ENCODE measurements around the gene SYNE4. TPM values are rescaled to one million over a fixed set of nuclear protein-coding genes. Genes with fewer than 3 reads are reported as not detected.

SYNE4 gene
- total and polyA plus RNA-seq, 2 of the 13 experiments (the other 11 are each of a cell fraction or from before 2014, with no cell fraction given): 13.7 to 23.0 TPM

GRCh38 chr19:36008336-36008978, at the start of gene SYNE4 (continued):
- TF ChIP-seq ZNF20 (CRISPR knock-in tag; IDR thresholded peaks at IDR 0.05) (no peak), ZKSCAN5 (CRISPR knock-in tag; IDR thresholded peaks at IDR 0.05) (no peak), ARNT2 (CRISPR knock-in tag; IDR thresholded peaks at IDR 0.05; ENCODE audit: low read depth) (no peak), ZNF343 (CRISPR knock-in tag; IDR thresholded peaks at IDR 0.05) (peak; percentile 75; the same call in 1 of the 2 replicates), ONECUT2 (CRISPR knock-in tag; IDR thresholded peaks at IDR 0.05) (no peak), ZMAT5 (CRISPR knock-in tag; IDR thresholded peaks at IDR 0.05; ENCODE audit: borderline replicate concordance, low read depth) (no peak), HIVEP1 (CRISPR knock-in tag; IDR thresholded peaks at IDR 0.05) (peak; percentile 50; the same call in 1 of the 2 replicates), ZNF354B (CRISPR knock-in tag; IDR thresholded peaks at IDR 0.05) (no peak), ZNF253 (CRISPR knock-in tag; IDR thresholded peaks at IDR 0.05; ENCODE audit: borderline replicate concordance) (0 out of 2 replicates have a peak, but pooled peaks have one; percentile 37), RCOR2 (CRISPR knock-in tag; IDR thresholded peaks at IDR 0.05) (0 out of 2 replicates have a peak, but pooled peaks have one; percentile 21), ZNF549 (CRISPR knock-in tag; IDR thresholded peaks at IDR 0.05) (no peak), GPN1 (CRISPR knock-in tag; IDR thresholded peaks at IDR 0.05; ENCODE audit: borderline replicate concordance) (no peak), ZXDC (CRISPR knock-in tag; IDR thresholded peaks at IDR 0.05) (no peak), ESRRA (CRISPR knock-in tag; IDR thresholded peaks at IDR 0.05; ENCODE audit: low read depth) (no peak), ELF4 (CRISPR knock-in tag; IDR thresholded peaks at IDR 0.05; ENCODE audit: borderline replicate concordance) (no peak), ZNF33A (CRISPR knock-in tag; IDR thresholded peaks at IDR 0.05; ENCODE audit: borderline replicate concordance) (no peak), ZHX1 (CRISPR knock-in tag; IDR thresholded peaks at IDR 0.05; ENCODE audit: low read depth) (no peak), ZNF576 (CRISPR knock-in tag; IDR thresholded peaks at IDR 0.05) (no peak), ZNF251 (CRISPR knock-in tag; IDR thresholded peaks at IDR 0.05) (no peak; the same call in 1 of the 2 replicates), MIXL1 (CRISPR knock-in tag; IDR thresholded peaks at IDR 0.05) (no peak), NBN (conservative IDR thresholded peaks at IDR 0.05) (no peak), THRA (CRISPR knock-in tag; IDR thresholded peaks at IDR 0.05; ENCODE audit: borderline replicate concordance) (0 out of 2 replicates have a peak, but pooled peaks have one; percentile 19), ZNF12 (CRISPR knock-in tag; IDR thresholded peaks at IDR 0.05) (no peak), MIER2 (CRISPR knock-in tag; IDR thresholded peaks at IDR 0.05) (0 out of 2 replicates have a peak, but pooled peaks have one; percentile 29)

Measured in HepG2 (cell line).